ENCODE results near the gene SLC25A27. TPM values are rescaled to one million over a fixed set of nuclear protein-coding genes. Genes with fewer than 3 reads are reported as not detected.

The SLC25A27 gene
- total RNA-seq, 2 experiments from 2014 or later = 155 to 157 TPM

DNA sequence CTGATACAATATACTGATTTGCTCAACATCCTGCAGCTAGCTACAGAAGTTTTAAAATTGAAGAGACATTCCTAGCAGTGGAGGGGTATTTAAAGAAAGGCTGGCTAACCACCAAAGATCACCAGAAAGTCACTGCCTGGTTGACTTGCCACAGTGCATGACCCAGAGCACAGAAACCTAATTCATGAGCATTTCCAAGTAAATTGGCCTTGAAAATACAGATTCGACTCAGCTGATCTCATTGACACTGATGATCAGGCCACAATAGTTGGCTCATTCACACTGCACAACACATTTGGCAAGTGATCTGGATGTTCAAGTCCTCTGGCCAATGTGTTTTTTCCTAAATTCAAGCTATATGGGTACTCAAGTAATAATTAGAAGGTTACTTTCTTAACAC, 21.6 kb downstream of the SLC25A27 start:
- ChIA-PET CTCF (ENCODE audit: unreplicated experiment) (interaction anchor here (0.9 to 1.1 kb wide), 2 partner anchors 19 to 23 kb away, joined by 3 read pairs; no protein-coding TSS in a partner anchor), POLR2A (interaction anchor here (0.5 to 1.8 kb wide), 9 partner anchors 8 to 1943 kb away, joined by 3 to 8 read pairs (median 3); no protein-coding TSS in a partner anchor)
- Histone ChIP-seq H3K27ac (ENCODE audit: low read depth, low read length, poor library complexity, severe bottlenecking) (no peak overlapping the region), H3K4me2 (ENCODE audit: low read length) (no peak overlapping the region), H3K4me3 (ENCODE audit: low read depth, low read length, poor library complexity, severe bottlenecking) (no peak overlapping the region), H2AFZ (ENCODE audit: low read length) (no peak overlapping the region), H3K36me3 (ENCODE audit: insufficient read depth, low read length) (peaks cover 89% of the 10 kb centered on the region), H3K9me3 (ENCODE audit: low read length) (no peaks in the 10 kb centered on the region), H3K79me2 (ENCODE audit: insufficient read depth, low read depth, low read length) (no peaks in the 10 kb centered on the region), H4K20me1 (ENCODE audit: insufficient read depth, low read length) (no peaks in the 10 kb centered on the region), H3K9me2 (ENCODE audit: insufficient read depth, low read length) (no peaks in the 10 kb centered on the region), H3K4me1 (ENCODE audit: insufficient read depth, low read length, poor library complexity, severe bottlenecking) (peaks cover 39% of the 10 kb centered on the region)
- no peak for DNase-seq (ENCODE audit: low spot score)
- intact Hi-C loops (cut with micrococcal nuclease; ENCODE audit: unreplicated experiment) = no loop called here
- TF ChIP-seq EZH2phosphoT487 (IDR thresholded peaks at IDR 0.05; ENCODE audit: borderline replicate concordance, low read depth, low read length) = no peak
- TF ChIP-seq, protein P1, sequence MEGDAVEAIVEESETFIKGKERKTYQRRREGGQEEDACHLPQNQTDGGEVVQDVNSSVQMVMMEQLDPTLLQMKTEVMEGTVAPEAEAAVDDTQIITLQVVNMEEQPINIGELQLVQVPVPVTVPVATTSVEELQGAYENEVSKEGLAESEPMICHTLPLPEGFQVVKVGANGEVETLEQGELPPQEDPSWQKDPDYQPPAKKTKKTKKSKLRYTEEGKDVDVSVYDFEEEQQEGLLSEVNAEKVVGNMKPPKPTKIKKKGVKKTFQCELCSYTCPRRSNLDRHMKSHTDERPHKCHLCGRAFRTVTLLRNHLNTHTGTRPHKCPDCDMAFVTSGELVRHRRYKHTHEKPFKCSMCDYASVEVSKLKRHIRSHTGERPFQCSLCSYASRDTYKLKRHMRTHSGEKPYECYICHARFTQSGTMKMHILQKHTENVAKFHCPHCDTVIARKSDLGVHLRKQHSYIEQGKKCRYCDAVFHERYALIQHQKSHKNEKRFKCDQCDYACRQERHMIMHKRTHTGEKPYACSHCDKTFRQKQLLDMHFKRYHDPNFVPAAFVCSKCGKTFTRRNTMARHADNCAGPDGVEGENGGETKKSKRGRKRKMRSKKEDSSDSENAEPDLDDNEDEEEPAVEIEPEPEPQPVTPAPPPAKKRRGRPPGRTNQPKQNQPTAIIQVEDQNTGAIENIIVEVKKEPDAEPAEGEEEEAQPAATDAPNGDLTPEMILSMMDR (conservative IDR thresholded peaks at IDR 0.05; ENCODE audit: low read length) = no peak
- BruUV-seq (replicated peaks) = no TSS peak

DNA sequence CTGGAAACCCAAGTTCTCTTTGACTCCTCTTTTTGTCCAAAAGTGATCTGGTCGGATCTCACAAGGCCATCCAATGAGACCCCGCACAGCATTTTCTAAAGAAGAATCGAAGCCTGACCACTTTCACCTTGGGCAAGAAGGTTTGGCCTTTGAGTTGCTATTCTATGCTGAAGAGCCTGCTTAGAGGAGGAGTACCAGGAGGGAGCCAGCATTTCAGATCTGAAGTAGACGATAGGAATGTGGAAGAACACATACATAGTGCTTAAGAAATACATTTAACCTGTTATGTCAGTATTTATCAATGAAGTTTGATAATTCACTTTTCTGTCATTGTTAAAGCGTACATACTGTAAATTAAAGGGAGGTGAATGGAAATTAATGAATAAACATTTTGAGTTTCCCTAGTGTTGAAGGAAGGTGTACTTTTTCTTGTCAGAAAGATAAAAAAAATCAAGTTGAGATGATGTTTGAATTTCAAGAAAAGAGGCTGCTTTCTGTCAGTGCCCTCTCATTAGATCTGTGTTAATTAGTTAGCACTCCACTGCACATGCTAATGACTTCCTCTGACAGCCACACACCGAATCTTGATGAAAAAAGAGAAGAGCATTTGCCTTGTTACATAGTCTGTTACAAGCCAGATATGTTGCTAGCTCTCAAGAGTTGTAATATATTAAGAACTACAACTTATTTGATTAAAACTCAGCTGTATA, 24.0 kb downstream of the SLC25A27 start:
- H3K9me2 ChIP-seq (ENCODE audit: insufficient read depth, low read length) = no peaks in the 10 kb centered on the region
- ChIA-PET CTCF (ENCODE audit: unreplicated experiment) (no interaction called here), POLR2A (no interaction called here)
- peak overlapping the region; percentile 35 for H3K4me2 ChIP-seq (ENCODE audit: low read length)
- H4K20me1 ChIP-seq (ENCODE audit: insufficient read depth, low read length) = no peaks in the 10 kb centered on the region
- H3K4me3 ChIP-seq (ENCODE audit: low read depth, low read length, poor library complexity, severe bottlenecking) = no peak overlapping the region
- peaks cover 39% of the 10 kb centered on the region for H3K4me1 ChIP-seq (ENCODE audit: insufficient read depth, low read length, poor library complexity, severe bottlenecking)
- H3K36me3 ChIP-seq (ENCODE audit: insufficient read depth, low read length) = peaks cover 75% of the 10 kb centered on the region
- peak; percentile 34 for DNase-seq (ENCODE audit: low spot score)
- no peaks in the 10 kb centered on the region for H3K79me2 ChIP-seq (ENCODE audit: insufficient read depth, low read depth, low read length)
- intact Hi-C loops (cut with micrococcal nuclease; ENCODE audit: unreplicated experiment) = no loop called here
- H2AFZ ChIP-seq (ENCODE audit: low read length) = no peak overlapping the region
- H3K9me3 ChIP-seq (ENCODE audit: low read length) = no peaks in the 10 kb centered on the region
- peak overlapping the region; percentile 18 for H3K27ac ChIP-seq (ENCODE audit: low read depth, low read length, poor library complexity, severe bottlenecking)
- TF ChIP-seq, protein P1 (conservative IDR thresholded peaks at IDR 0.05; ENCODE audit: low read length) = no peak
- TF ChIP-seq EZH2phosphoT487 (IDR thresholded peaks at IDR 0.05; ENCODE audit: borderline replicate concordance, low read depth, low read length) = no peak
- no TSS peak for BruUV-seq (replicated peaks)

DNA sequence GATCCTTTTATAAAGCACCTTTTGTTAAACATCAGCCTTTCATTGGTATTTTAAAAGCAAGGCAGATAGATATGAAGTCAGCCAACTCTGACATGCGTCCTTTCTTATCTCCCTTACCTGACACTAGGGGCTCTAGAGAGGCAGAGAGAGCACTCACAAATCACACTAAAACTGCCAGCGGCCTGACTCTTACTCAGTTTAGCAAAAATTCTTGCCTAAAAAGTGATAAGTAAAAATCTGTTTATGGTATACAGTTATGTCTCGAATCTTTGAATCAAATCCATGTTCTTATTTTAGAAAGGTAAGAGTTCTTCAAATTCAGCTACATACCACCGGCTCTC, 24.5 kb downstream of the SLC25A27 start:
- ChIA-PET CTCF (ENCODE audit: unreplicated experiment) (no interaction called here), POLR2A (no interaction called here)
- BruUV-seq (replicated peaks) = no TSS peak
- H4K20me1 ChIP-seq (ENCODE audit: insufficient read depth, low read length) = no peaks in the 10 kb centered on the region
- H3K4me1 ChIP-seq (ENCODE audit: insufficient read depth, low read length, poor library complexity, severe bottlenecking) = peaks cover 39% of the 10 kb centered on the region
- H3K79me2 ChIP-seq (ENCODE audit: insufficient read depth, low read depth, low read length) = no peaks in the 10 kb centered on the region
- TF ChIP-seq, protein P1 (conservative IDR thresholded peaks at IDR 0.05; ENCODE audit: low read length) = peak; percentile 78
- TF ChIP-seq EZH2phosphoT487 (IDR thresholded peaks at IDR 0.05; ENCODE audit: borderline replicate concordance, low read depth, low read length) = no peak
- no peaks in the 10 kb centered on the region for H3K9me3 ChIP-seq (ENCODE audit: low read length)
- peak; percentile 42 for DNase-seq (ENCODE audit: low spot score)
- H3K36me3 ChIP-seq (ENCODE audit: insufficient read depth, low read length) = peaks cover 76% of the 10 kb centered on the region
- no peak overlapping the region for H3K4me3 ChIP-seq (ENCODE audit: low read depth, low read length, poor library complexity, severe bottlenecking)
- H2AFZ ChIP-seq (ENCODE audit: low read length) = no peak overlapping the region
- peak overlapping the region; percentile 18 for H3K27ac ChIP-seq (ENCODE audit: low read depth, low read length, poor library complexity, severe bottlenecking)
- intact Hi-C loops (cut with micrococcal nuclease; ENCODE audit: unreplicated experiment) = no loop called here
- H3K4me2 ChIP-seq (ENCODE audit: low read length) = peak overlapping the region; percentile 35; the same call in 1 of the 2 replicates
- no peaks in the 10 kb centered on the region for H3K9me2 ChIP-seq (ENCODE audit: insufficient read depth, low read length)

Data from OCI-LY7 (cell line).